RWPE2 (cell line): ENCODE measurements around the gene KRTAP19-4.
"Not testable (repeated sequence)": the region's sequence is repeated elsewhere in the genome, so short reads cannot be mapped to it uniquely, and the experiment has no call there.

Source experiments
- ATAC-seq: fragments of 200-7000 bp; cut with Tn5 transposase; 3 replicates; pipeline ENCODE4 v1.9.1; 2021; ENCODE audit warnings: low read depth
- DNase-seq: peaks from one replicate; pipeline ENCODE4 v3.0.0-alpha.2; 2020; ENCODE audit warnings: low spot score
- H3K27ac ChIP-seq: fragments of 450-650 bp; 2 replicates; pipeline ENCODE4 v1.5.1; 2017; ENCODE audit warnings: mild to moderate bottlenecking; ENCODE audit not compliant: poor library complexity, severe bottlenecking
- H3K27me3 ChIP-seq: fragments of 250-450 bp; sonication (Bioruptor Pico); 2 replicates; pipeline ENCODE4 v1.5.1; 2021; ENCODE audit warnings: mild to moderate bottlenecking, moderate library complexity; ENCODE audit not compliant: insufficient read depth, poor library complexity, severe bottlenecking
- H3K36me3 ChIP-seq: fragments of 250-450 bp; sonication (Bioruptor Pico); 2 replicates; pipeline ENCODE4 v1.5.1; 2020; ENCODE audit warnings: low read depth, mild to moderate bottlenecking, moderate library complexity
- H3K4me1 ChIP-seq: fragments of 250-450 bp; sonication (Bioruptor Pico); 2 replicates; pipeline ENCODE4 v1.5.1; 2021; ENCODE audit warnings: mild to moderate bottlenecking, moderate library complexity; ENCODE audit not compliant: insufficient read depth, poor library complexity, severe bottlenecking
- H3K4me3 ChIP-seq: fragments of 250-450 bp; sonication (Bioruptor Pico); 2 replicates; pipeline ENCODE4 v1.5.1; 2021; ENCODE audit warnings: mild to moderate bottlenecking, moderate library complexity; ENCODE audit not compliant: severe bottlenecking
- H3K9me3 ChIP-seq: fragments of 250-450 bp; sonication (Bioruptor Pico); 2 replicates; pipeline ENCODE4 v1.5.1; 2021; ENCODE audit warnings: mild to moderate bottlenecking, moderate library complexity; ENCODE audit not compliant: severe bottlenecking
- TF ChIP-seq, protein P1 (sequence below): fragments of 450-650 bp; IDR thresholded peaks from one replicate; pipeline ENCODE4 v1.5.1; 2017; ENCODE audit warnings: mild to moderate bottlenecking, moderate library complexity; ENCODE audit not compliant: poor library complexity, severe bottlenecking

The KRTAP19-4 gene

DNA sequence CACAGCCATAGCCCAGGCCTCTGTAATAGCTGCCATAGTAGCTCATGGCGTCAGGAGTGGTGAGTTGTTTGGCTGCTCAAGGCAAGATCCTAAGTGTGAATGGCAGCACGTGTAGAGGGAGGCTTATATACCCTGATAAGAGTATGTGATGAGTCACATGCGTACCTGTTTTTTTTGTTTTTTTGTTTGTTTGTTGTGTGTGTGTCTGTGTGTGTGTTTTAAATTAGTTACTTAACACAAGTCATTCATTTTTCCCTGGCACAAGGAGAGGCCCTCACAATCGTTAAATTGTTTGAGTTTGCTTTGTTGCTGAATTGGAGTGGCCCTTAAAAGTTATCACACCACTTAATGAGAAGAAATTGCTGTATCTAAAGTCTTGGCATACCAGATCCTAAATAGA is at the start of gene KRTAP19-4:
Gene KRTAP19-4, minus strand, starts transcription at position 101 of the 400 bp plus-strand sequence. Its CDS starts 55 bp downstream, at position 46.
- no peak for ATAC-seq
- H3K4me1 ChIP-seq, result no peaks in the 10 kb centered on the region

GRCh38 chr21:30541764-30542163 is 44.8 kb upstream of the KRTAP19-4 start, which contains the start of gene KRTAP19-6:
TSS of gene KRTAP19-6 (minus strand) at chr21:30541864. CDS start at chr21:30541833, 31 bp downstream.
- DNase-seq, result no peak
- Histone ChIP-seq H3K4me1 (no peaks in the 10 kb centered on the region), H3K4me3 (no peak within 1 kb of the TSS), H3K9me3 (no peaks in the 10 kb centered on the region), H3K36me3 (no peaks in the 10 kb centered on the region), H3K27me3 (no peaks in the 10 kb centered on the region), H3K27ac (no peak within 1 kb of the TSS)
- TF ChIP-seq, protein P1, sequence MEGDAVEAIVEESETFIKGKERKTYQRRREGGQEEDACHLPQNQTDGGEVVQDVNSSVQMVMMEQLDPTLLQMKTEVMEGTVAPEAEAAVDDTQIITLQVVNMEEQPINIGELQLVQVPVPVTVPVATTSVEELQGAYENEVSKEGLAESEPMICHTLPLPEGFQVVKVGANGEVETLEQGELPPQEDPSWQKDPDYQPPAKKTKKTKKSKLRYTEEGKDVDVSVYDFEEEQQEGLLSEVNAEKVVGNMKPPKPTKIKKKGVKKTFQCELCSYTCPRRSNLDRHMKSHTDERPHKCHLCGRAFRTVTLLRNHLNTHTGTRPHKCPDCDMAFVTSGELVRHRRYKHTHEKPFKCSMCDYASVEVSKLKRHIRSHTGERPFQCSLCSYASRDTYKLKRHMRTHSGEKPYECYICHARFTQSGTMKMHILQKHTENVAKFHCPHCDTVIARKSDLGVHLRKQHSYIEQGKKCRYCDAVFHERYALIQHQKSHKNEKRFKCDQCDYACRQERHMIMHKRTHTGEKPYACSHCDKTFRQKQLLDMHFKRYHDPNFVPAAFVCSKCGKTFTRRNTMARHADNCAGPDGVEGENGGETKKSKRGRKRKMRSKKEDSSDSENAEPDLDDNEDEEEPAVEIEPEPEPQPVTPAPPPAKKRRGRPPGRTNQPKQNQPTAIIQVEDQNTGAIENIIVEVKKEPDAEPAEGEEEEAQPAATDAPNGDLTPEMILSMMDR, result no peak
- ATAC-seq, result no peak

More for the DNA sequence above, at the start of gene KRTAP19-4:
- no peak for DNase-seq
- no peak within 1 kb of the TSS for H3K27ac ChIP-seq
- no peaks in the 10 kb centered on the region for H3K9me3 ChIP-seq
- no peaks in the 10 kb centered on the region for H3K27me3 ChIP-seq
- no peaks in the 10 kb centered on the region for H3K36me3 ChIP-seq
- no peak within 1 kb of the TSS for H3K4me3 ChIP-seq
- TF ChIP-seq, protein P1, result no peak

DNA sequence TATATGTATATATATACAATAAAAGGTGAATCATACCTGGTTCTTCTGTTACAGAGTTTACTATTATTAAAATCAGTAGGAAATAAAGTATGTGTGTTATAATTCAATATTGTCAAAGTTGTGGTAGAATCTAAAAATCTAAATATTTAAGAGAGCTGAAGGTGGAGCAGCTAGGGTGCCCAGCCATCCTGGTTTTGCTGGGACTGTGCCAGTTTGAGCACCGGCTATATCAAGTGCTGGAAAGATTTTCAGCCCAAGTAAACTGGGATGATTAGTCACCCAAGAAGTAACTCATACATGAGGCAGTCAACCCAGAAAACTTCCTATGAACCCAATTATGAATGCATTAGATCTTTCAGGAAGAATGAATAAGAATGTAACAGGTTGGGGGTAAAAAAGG is 21.9 kb upstream of the KRTAP19-4 start:
- Histone ChIP-seq H3K4me1 (no peaks in the 10 kb centered on the region), H3K36me3 (no peaks in the 10 kb centered on the region), H3K27me3 (peaks cover 3% of the 10 kb centered on the region), H3K9me3 (no peaks in the 10 kb centered on the region), H3K27ac (no peak overlapping the region), H3K4me3 (no peak overlapping the region)
- ATAC-seq, result no peak
- DNase-seq, result no peak
- TF ChIP-seq, protein P1, result no peak

- no peaks in the 10 kb centered on the region for H3K36me3 ChIP-seq
- no peak overlapping the region for H3K27ac ChIP-seq
- no peaks in the 10 kb centered on the region for H3K4me1 ChIP-seq
- no peak overlapping the region for H3K4me3 ChIP-seq
- no peak for ATAC-seq
- TF ChIP-seq, protein P1, result no peak
- peaks cover 3% of the 10 kb centered on the region for H3K27me3 ChIP-seq
- no peak for DNase-seq
- no peaks in the 10 kb centered on the region for H3K9me3 ChIP-seq
Observed at GRCh38 chr21:30515681-30516080, 18.7 kb upstream of the KRTAP19-4 start.

- H3K27ac ChIP-seq, H3K4me3 ChIP-seq, H3K27me3 ChIP-seq, H3K36me3 ChIP-seq, H3K9me3 ChIP-seq, DNase-seq, ATAC-seq, H3K4me1 ChIP-seq: not testable (repeated sequence)
- TF ChIP-seq, protein P1, result peak; percentile 73
Observed at GRCh38 chr21:30505621-30506205, 8.7 kb upstream of the KRTAP19-4 start.
